Measurements from ENCODE around the gene DHRS4. TPM values are rescaled to one million over a fixed set of nuclear protein-coding genes. Genes with fewer than 3 reads are reported as not detected.
"Not testable (repeated sequence)": the region's sequence is repeated elsewhere in the genome, so short reads cannot be mapped to it uniquely, and the experiment has no call there.

Gene DHRS4
- total RNA-seq, 1 donor from 2014 or later: 22.5 TPM

- H3K27me3 Mint-ChIP-seq (ENCODE audit: low read depth); intact Hi-C loops (cut with micrococcal nuclease); H3K36me3 Mint-ChIP-seq (ENCODE audit: low read depth); H3K9me3 Mint-ChIP-seq; DNase-seq (ENCODE audit: low spot score); H3K4me1 Mint-ChIP-seq (ENCODE audit: low read depth); H3K4me3 Mint-ChIP-seq (ENCODE audit: low read depth); H3K27ac Mint-ChIP-seq: not testable (repeated sequence)
These were observed 43.3 kb downstream of the DHRS4 start for GRCh38 chr14:23996825-23997224.

- H3K27me3 Mint-ChIP-seq (ENCODE audit: low read depth); H3K4me3 Mint-ChIP-seq (ENCODE audit: low read depth); H3K27ac Mint-ChIP-seq; H3K36me3 Mint-ChIP-seq (ENCODE audit: low read depth); H3K4me1 Mint-ChIP-seq (ENCODE audit: low read depth); intact Hi-C loops (cut with micrococcal nuclease); DNase-seq (ENCODE audit: low spot score); H3K9me3 Mint-ChIP-seq: not testable (repeated sequence)
These were observed 46.1 kb downstream of the DHRS4 start for GRCh38 chr14:23999640-24000039.

DNA sequence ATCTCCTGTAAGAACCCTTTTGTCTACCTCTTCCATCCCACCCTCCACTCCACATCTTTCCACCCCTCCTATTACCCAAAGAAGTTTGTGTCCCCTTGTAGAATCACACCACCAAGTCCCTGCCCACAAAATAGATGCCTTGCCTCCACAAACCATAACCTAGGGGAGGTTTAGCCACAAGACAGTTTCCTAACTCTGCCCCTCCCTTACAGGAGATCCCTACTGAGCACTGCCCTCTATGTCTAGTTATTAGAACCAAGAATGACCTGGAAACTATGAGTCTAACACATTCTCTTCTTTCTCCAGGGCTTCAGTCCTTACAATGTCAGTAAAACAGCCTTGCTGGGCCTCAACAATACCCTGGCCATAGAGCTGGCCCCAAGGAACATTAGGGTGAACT, 47.5 kb downstream of the DHRS4 start:
- H3K9me3 Mint-ChIP-seq; DNase-seq (ENCODE audit: low spot score); H3K36me3 Mint-ChIP-seq (ENCODE audit: low read depth); H3K4me3 Mint-ChIP-seq (ENCODE audit: low read depth); H3K27ac Mint-ChIP-seq; H3K4me1 Mint-ChIP-seq (ENCODE audit: low read depth); intact Hi-C loops (cut with micrococcal nuclease); H3K27me3 Mint-ChIP-seq (ENCODE audit: low read depth): not testable (repeated sequence)

- intact Hi-C loops (cut with micrococcal nuclease); H3K27me3 Mint-ChIP-seq (ENCODE audit: low read depth); H3K9me3 Mint-ChIP-seq; H3K27ac Mint-ChIP-seq; H3K4me1 Mint-ChIP-seq (ENCODE audit: low read depth); H3K36me3 Mint-ChIP-seq (ENCODE audit: low read depth); DNase-seq (ENCODE audit: low spot score); H3K4me3 Mint-ChIP-seq (ENCODE audit: low read depth): not testable (repeated sequence)
These were observed 48.1 kb downstream of the DHRS4 start for GRCh38 chr14:24001679-24002078.

DNA sequence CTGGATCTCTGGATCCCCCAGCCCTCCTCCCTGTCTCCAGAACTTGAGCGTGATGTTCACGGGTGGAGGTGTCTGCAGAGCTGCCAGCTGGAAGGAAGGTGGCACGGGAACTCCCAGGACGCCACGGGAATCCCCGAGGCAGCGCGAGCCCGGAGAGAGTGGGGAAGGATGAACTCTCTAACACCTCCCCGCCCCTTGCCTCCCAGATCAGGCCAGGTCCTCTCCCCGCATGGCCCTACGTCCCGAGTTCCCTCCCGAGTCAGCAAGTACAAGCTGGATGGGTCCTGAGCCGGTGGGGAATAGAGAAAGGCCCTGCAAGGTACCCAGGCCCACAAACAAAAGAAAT, 52.9 kb downstream of the DHRS4 start:
- H3K4me3 Mint-ChIP-seq (ENCODE audit: low read depth); H3K9me3 Mint-ChIP-seq; DNase-seq (ENCODE audit: low spot score); intact Hi-C loops (cut with micrococcal nuclease); H3K27ac Mint-ChIP-seq; H3K27me3 Mint-ChIP-seq (ENCODE audit: low read depth): not testable (repeated sequence)
- Mint-ChIP-seq H3K36me3 (ENCODE audit: low read depth) (peaks cover 14% of the 10 kb centered on the region), H3K4me1 (ENCODE audit: low read depth) (peaks cover 30% of the 10 kb centered on the region)

GRCh38 chr14:24006817-24007652, 53.5 kb downstream of the DHRS4 start:
- peak overlapping the region; percentile 53 for H3K27ac Mint-ChIP-seq
- H3K4me1 Mint-ChIP-seq (ENCODE audit: low read depth): peaks cover 30% of the 10 kb centered on the region
- peaks cover 14% of the 10 kb centered on the region for H3K36me3 Mint-ChIP-seq (ENCODE audit: low read depth)
- peak overlapping the region; percentile 80 for H3K4me3 Mint-ChIP-seq (ENCODE audit: low read depth)
- DNase-seq (ENCODE audit: low spot score): peak; percentile 67
- H3K9me3 Mint-ChIP-seq; H3K27me3 Mint-ChIP-seq (ENCODE audit: low read depth); intact Hi-C loops (cut with micrococcal nuclease): not testable (repeated sequence)

DNA sequence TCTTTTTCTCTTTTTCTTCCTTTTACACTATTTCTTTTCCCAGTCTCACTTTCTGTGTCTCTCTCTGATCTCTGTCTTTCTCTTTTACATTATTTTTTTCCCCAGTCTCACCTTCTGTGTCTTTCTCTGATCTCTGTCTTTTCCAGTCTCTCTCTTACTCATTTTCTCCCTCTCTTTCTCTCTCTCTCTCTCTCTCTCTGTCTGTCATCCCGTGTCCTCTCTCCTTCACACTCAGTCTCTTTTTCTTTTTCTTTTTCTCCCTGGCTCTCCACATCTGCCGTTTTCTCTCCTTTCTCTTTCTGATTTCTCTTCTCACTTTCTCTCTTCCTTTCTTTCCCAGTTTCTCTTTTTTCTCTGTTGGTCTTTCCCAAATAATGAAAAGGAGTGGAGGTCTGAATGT, 57.5 kb downstream of the DHRS4 start:
- Mint-ChIP-seq H3K9me3 (no peaks in the 10 kb centered on the region), H3K4me3 (ENCODE audit: low read depth) (no peak overlapping the region), H3K27me3 (ENCODE audit: low read depth) (no peaks in the 10 kb centered on the region), H3K36me3 (ENCODE audit: low read depth) (peaks cover 22% of the 10 kb centered on the region), H3K4me1 (ENCODE audit: low read depth) (peaks cover 30% of the 10 kb centered on the region), H3K27ac (peak overlapping the region; percentile 0)
- intact Hi-C loops (cut with micrococcal nuclease): loop anchor here (5.0 to 10.0 kb wide), 2 partner anchors 56 to 286 kb away; partner anchors contain the start of genes DHRS1, DHRS4 and NOP9
- no peak for DNase-seq (ENCODE audit: low spot score)

DNA sequence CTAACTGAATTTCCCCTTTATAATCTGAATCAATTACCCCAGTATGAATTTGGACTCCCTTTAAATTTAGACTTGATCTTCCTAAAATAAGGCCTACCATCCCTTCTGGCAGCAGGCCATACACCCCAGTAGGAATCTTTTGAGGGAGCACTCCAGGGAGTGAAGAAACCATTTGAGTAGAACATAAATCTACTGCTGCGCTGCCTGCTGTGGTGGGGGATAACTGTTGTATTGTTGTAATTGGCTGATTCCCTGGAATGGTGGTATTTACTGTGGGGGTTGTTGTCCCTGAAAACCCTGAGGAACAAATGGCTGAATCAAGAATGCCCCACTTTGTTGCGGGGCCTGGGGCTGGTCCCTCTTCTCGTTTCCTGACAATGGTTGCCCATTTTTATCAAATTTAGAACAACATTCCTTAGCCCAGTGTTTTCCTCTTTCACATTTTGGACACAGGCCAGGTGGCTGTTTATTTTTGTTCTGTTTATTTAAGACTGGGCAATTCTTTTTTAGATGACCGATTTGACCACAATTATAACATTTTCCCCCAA, 59.2 kb downstream of the DHRS4 start:
- H3K9me3 Mint-ChIP-seq; H3K4me3 Mint-ChIP-seq (ENCODE audit: low read depth); DNase-seq (ENCODE audit: low spot score); H3K27ac Mint-ChIP-seq: not testable (repeated sequence)
- peaks cover 11% of the 10 kb centered on the region for H3K27me3 Mint-ChIP-seq (ENCODE audit: low read depth)
- peaks cover 22% of the 10 kb centered on the region for H3K36me3 Mint-ChIP-seq (ENCODE audit: low read depth)
- peaks cover 28% of the 10 kb centered on the region for H3K4me1 Mint-ChIP-seq (ENCODE audit: low read depth)
- intact Hi-C loops (cut with micrococcal nuclease): loop anchor here (5.0 to 10.0 kb wide), 2 partner anchors 58 to 285 kb away; partner anchors contain the start of genes DHRS1, DHRS4 and NOP9

DNA sequence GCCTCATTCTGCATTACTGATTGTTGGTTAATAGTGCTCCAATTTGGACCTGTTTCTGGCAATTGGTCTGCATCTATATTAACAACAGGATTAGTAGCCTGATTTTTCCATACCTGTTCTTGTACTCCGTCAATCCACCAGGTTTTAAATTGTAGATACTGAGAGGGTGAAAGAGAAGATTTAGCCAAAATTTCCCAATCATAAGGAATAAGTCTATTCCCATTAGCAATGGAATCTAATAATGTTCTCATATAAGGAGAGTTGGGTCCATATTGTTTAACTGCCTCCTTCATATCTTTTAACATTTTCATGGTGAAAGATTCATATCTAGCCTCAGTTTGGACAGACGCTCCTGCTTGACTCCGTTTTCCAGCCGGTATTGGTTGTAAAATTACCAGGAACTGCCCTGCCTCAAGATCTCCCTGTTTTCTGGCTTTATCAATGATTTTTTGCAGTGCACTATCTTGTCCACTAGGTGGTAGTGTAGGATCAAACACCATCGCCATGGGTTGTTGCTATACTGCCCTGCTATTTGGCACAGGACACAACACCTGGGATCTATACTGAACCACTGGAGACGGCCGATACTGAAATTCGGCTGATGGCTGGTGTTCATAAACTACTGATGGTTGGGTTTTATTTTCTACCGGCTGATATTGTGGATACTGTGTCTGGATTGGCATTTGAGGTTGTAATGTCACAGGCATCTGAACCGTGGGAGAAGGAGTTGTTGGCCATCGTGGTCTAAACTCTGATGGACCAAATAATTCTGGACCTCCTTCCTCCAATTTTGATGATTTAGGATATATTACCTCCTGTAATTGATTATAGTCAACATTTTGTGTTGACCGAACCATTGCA, 60.3 kb downstream of the DHRS4 start:
- intact Hi-C loops (cut with micrococcal nuclease): loop anchor here (1.0 to 10.0 kb wide), 6 partner anchors 22 to 283 kb away; partner anchors contain the start of genes DHRS1, DHRS4, IRF9 and NOP9
- Mint-ChIP-seq H3K4me1 (ENCODE audit: low read depth) (peaks cover 21% of the 10 kb centered on the region), H3K27ac (no peak overlapping the region), H3K9me3 (peaks cover 6% of the 10 kb centered on the region), H3K27me3 (ENCODE audit: low read depth) (peaks cover 12% of the 10 kb centered on the region), H3K36me3 (ENCODE audit: low read depth) (peaks cover 18% of the 10 kb centered on the region), H3K4me3 (ENCODE audit: low read depth) (no peak overlapping the region)
- DNase-seq (ENCODE audit: low spot score): peak; percentile 51

DNA sequence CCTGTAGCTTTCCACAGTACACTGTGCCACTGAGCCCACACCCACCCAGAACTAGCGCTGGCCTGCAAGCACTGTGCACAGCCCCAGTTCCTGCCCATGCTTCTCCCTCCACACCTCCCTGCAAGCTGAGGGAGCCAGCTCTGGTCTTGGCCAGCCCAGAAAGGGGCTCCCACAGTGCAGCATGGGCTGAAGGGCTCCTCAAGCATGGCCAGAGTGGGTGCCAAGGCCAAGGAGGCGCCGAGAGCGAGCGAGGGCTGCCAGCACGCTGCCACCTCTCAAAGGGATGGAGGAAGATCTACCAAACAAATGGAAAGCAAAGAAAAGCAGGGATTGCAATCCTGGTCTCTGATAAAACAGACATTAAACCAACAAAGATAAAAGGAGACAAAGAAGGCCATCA, 62.2 kb downstream of the DHRS4 start:
- H3K4me1 Mint-ChIP-seq (ENCODE audit: low read depth): peaks cover 10% of the 10 kb centered on the region
- not testable (repeated sequence) for H3K4me3 Mint-ChIP-seq (ENCODE audit: low read depth); DNase-seq (ENCODE audit: low spot score); H3K27ac Mint-ChIP-seq
- peaks cover 17% of the 10 kb centered on the region for H3K36me3 Mint-ChIP-seq (ENCODE audit: low read depth)
- peaks cover 12% of the 10 kb centered on the region for H3K9me3 Mint-ChIP-seq
- peaks cover 12% of the 10 kb centered on the region for H3K27me3 Mint-ChIP-seq (ENCODE audit: low read depth)
- intact Hi-C loops (cut with micrococcal nuclease): loop anchor here (2.0 to 10.0 kb wide), 2 partner anchors 61 to 145 kb away; partner anchors contain the start of genes DHRS4 and IRF9

Data from activated T-helper 2 cell treated with anti-CD3 and anti-CD28 coated beads, Interferon-gamma antibody, Interleukin-2, Interleukin-4, amounts not matched to agents 10 μg/mL and 5 μg/mL and 100 μg/mL, durations not matched to agents 14 hours and 24 hours and 36 hours (primary cell).